HepG2 (cell line): Measurements from ENCODE around the gene OTOGL. TPM values are rescaled to one million over a fixed set of nuclear protein-coding genes. Genes with fewer than 3 reads are reported as not detected.

ENCODE experiments used
- ATAC-seq: fragments of 200-7000 bp; cut with Tn5 transposase; 3 replicates; pipeline ENCODE4 v1.9.1; 2020; ENCODE audit warnings: mild to moderate bottlenecking, moderate library complexity
- BruUV-seq: library from RNA; stranded (reverse); fragments of 400-500 nt; replicated peaks from 2 replicates; lab custom pipeline; 2021; lab: Mats Ljungman, UMichigan
- CTCF ChIA-PET: fragments of 300-600 bp; formaldehyde crosslinking; extraction: SDS; loops from one replicate; lab custom pipeline; 2021; ENCODE audit warnings: low total read pairs, inconsistent platforms, low intra/inter-chr PET ratio; lab: Yijun Ruan, JAX
- POLR2A ChIA-PET: fragments of 350-600 bp; sonication (Branson Sonifier 250); formaldehyde crosslinking; loops from one replicate; lab custom pipeline; 2020; ENCODE audit warnings: antibody characterized with exemption, inconsistent platforms; lab: Yijun Ruan, JAX
- DNase-seq: peaks from one replicate; pipeline ENCODE4 v3.0.0-alpha.2; 2015; ENCODE audit warnings: low spot score
- FAIRE-seq: peaks from 3 replicates; lab custom pipeline; 2011; peaks lifted over from hg19 to GRCh38; lab: Jason Lieb, UNC
- H2AFZ ChIP-seq: one replicate; pipeline ENCODE4 v1.6.1; 2011; ENCODE audit warnings: low read length, inconsistent platforms
- H3K27ac ChIP-seq: fragments of 300-600 bp; 3 replicates; pipeline ENCODE4 v1.8.0; 2011; ENCODE audit warnings: mixed run types, mild to moderate bottlenecking, mixed read lengths, low read length, inconsistent platforms; ENCODE audit not compliant: insufficient read depth; ENCODE audit errors: extremely low read length
- H3K27me3 ChIP-seq, 2 experiments: fragments of 200-600 bp in 1 of 2; 2 replicates in 1 of 2; 3 replicates in 1 of 2; pipeline versions ENCODE4 v1.6.0 to v1.8.0; 2011; ENCODE audit warnings: low read length in 2 of 2, mild to moderate bottlenecking in 2 of 2, moderate library complexity in 2 of 2, inconsistent platforms in 1 of 2; ENCODE audit not compliant: insufficient read depth in 2 of 2, control insufficient read depth in 1 of 2
- H3K36me3 ChIP-seq, 2 experiments: fragments of 200-600 bp in 1 of 2; replicated peaks in 1 of 2; 2 replicates in 1 of 2; 3 replicates in 1 of 2; pipeline versions ENCODE4 v1.5.1 to v1.8.0; 2011; ENCODE audit warnings: low read length in 2 of 2, inconsistent platforms in 1 of 2; ENCODE audit not compliant: insufficient read depth in 2 of 2, control insufficient read depth in 1 of 2
- H3K4me1 ChIP-seq: 2 replicates; pipeline ENCODE4 v1.5.1; 2012; ENCODE audit warnings: low read length, inconsistent platforms; ENCODE audit not compliant: insufficient read depth
- H3K4me2 ChIP-seq: 2 replicates; pipeline ENCODE4 v1.6.0; 2011; ENCODE audit warnings: low read depth, low read length, inconsistent platforms
- H3K4me3 ChIP-seq, 3 experiments: fragments of 200-600 bp in 1 of 3; sonication (generic), shearing (Covaris generic) in 1 of 3; replicated peaks in 1 of 3; 2 replicates each; pipeline ENCODE4 v1.5.1; 2011 to 2016; ENCODE audit warnings: low read length in 3 of 3, inconsistent platforms in 2 of 3, low read depth in 2 of 3, mild to moderate bottlenecking in 2 of 3, control low read depth in 1 of 3, mixed read lengths in 1 of 3; ENCODE audit not compliant: insufficient read depth in 1 of 3
- H3K79me2 ChIP-seq: one replicate; pipeline ENCODE4 v1.6.1; 2011; ENCODE audit warnings: low read length, inconsistent platforms; ENCODE audit not compliant: insufficient read depth
- H3K9ac ChIP-seq: 2 replicates; pipeline ENCODE4 v1.6.0; 2011; ENCODE audit warnings: mild to moderate bottlenecking, low read depth, low read length, inconsistent platforms; ENCODE audit not compliant: insufficient read depth
- H3K9me3 ChIP-seq: 2 replicates; pipeline ENCODE4 v1.5.1; 2012; ENCODE audit warnings: mild to moderate bottlenecking, low read length
- H4K20me1 ChIP-seq: 2 replicates; pipeline ENCODE4 v1.6.0; 2011; ENCODE audit warnings: inconsistent platforms, mild to moderate bottlenecking, low read length, moderate library complexity; ENCODE audit not compliant: insufficient read depth
- NFATC3 ChIP-seq: sonication (generic); formaldehyde crosslinking; IDR thresholded peaks from 2 replicates; pipeline ENCODE4 v1.5.1; 2020; ENCODE audit warnings: mild to moderate bottlenecking, missing genetic modification reagents
- SIN3A ChIP-seq: IDR thresholded peaks from 2 replicates; pipeline ENCODE4 v1.6.1; 2011; ENCODE audit warnings: low read depth, mild to moderate bottlenecking, control low read depth, low read length, borderline replicate concordance
- ZNF546 ChIP-seq: sonication (generic); formaldehyde crosslinking; conservative IDR thresholded peaks from 2 replicates; pipeline ENCODE4 v1.8.1; 2023; ENCODE audit warnings: mild to moderate bottlenecking, missing genetic modification reagents
- ZNF616 ChIP-seq: sonication (generic); formaldehyde crosslinking; IDR thresholded peaks from 2 replicates; pipeline ENCODE4 v1.5.0; 2020; ENCODE audit warnings: low read depth, mild to moderate bottlenecking, missing genetic modification reagents
- WGBS: methylation state at CpG from one replicate; pipeline ENCODE4 v1.1.6; 2017; ENCODE audit warnings: low lambda C conversion rate; 5-methylcytosine and 5-hydroxymethylcytosine counted together
- in situ Hi-C: cut with HindIII; loops from 2 replicates; pipeline ENCODE4 v1.10.0; 2017; ENCODE audit warnings: low pct_unique_long_range_greater_than_20kb; ENCODE audit not compliant: extremely low pct_ligation_motif_present
- intact Hi-C: fragments of 100-400 bp; cut with micrococcal nuclease; formaldehyde crosslinking; loops from one replicate; pipeline ENCODE4 v1.10.0; 2022; ENCODE audit not compliant: unreplicated experiment
- polyA plus RNA-seq, 8 experiments: library from polyadenylated mRNA; depleted of rRNA in 3 of 8; stranded (reverse) in 7 of 8; unstranded in 1 of 8; fragments of >200 nt; fragmentation: Illumina TruSeq in 4 of 8; extraction: Trizol in 4 of 8; gene quantifications; 2 replicates each; pipeline versions ENCODE4 v1.2.1 to v1.2.3, GENCODE V29; 2011 to 2016; ENCODE audit warnings: low read depth in 4 of 8, missing spikeins in 1 of 8, mixed read lengths in 1 of 8; ENCODE audit not compliant: insufficient read depth in 1 of 8
- total RNA-seq, 5 experiments: library from RNA; depleted of rRNA; stranded (reverse); fragments of >200 nt; fragmentation: Illumina TruSeq; extraction: Trizol; gene quantifications; 2 replicates each; pipeline ENCODE4 v1.2.3, GENCODE V29; 2016; ENCODE audit warnings: low read depth in 1 of 5
- TF ChIP-seq, protein P1 (sequence below): IDR thresholded peaks from 2 replicates; pipeline ENCODE4 v1.6.1; 2016; ENCODE audit warnings: control low read depth
- TF ChIP-seq, protein P2 (sequence below): sonication (generic); formaldehyde crosslinking; IDR thresholded peaks from 2 replicates; pipeline ENCODE4 v1.5.1; 2020; ENCODE audit warnings: missing genetic modification reagents, mild to moderate bottlenecking, borderline replicate concordance

The OTOGL gene
- total and polyA plus RNA-seq, 2 of the 13 experiments (the other 11 are each of a cell fraction or from before 2014, with no cell fraction given), result not detected

DNA sequence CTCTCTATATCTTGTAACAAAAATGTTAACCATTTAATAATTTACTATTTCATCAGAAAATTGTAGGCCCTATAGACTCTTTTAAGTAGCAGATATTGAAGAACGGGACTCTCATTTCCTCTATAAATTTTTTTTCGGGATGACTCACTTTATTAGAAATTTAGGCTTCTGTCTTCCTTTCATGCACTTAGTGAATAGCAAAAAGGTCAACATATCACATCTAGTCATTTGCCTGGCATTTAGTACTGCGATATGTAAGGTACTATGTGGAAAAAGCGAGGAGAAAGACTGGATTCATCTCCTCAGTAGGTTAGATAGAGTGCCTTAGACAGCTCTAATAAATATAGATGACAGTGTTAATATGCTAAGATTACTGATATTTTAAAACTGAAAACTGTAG, 178.4 kb downstream of the OTOGL start (continued):
- no peak for TF ChIP-seq ZNF546 (CRISPR knock-in tag)

DNA sequence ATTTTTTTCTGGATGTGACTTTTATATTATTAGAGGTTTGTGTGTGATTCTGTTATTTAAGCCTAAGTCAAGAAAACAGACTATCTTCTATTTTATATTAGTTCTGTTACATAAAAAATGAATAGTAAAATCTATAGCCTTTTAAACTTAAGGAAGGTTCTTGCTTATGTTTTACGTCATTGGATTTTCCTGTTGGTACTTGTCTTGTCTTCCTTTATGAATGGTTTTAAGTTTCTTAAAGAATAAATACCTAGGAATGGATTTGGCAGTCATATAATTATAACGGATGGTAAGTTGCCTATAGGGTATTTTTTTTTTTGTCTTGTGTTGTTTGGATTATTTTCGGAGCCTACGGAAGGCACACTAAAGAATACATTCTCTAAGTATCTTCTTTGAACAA, 182.9 kb downstream of the OTOGL start:
- no peaks in the 10 kb centered on the region for H4K20me1 ChIP-seq
- intact Hi-C loops, result no loop called here
- FAIRE-seq (no peak), DNase-seq (no peak), ATAC-seq (no peak)
- no peaks in the 10 kb centered on the region for H3K27me3 ChIP-seq
- no peak overlapping the region for H3K9ac ChIP-seq
- H3K9me3 ChIP-seq, result no peaks in the 10 kb centered on the region
- POLR2A ChIA-PET, result no interaction called here
- CTCF ChIA-PET, result no interaction called here
- H3K4me1 ChIP-seq, result no peaks in the 10 kb centered on the region
- no TSS peak for BruUV-seq
- 22% methylated on average over 4 of the region's 4 CpGs for WGBS
- H3K27ac ChIP-seq, result no peak overlapping the region
- TF ChIP-seq, protein P1, sequence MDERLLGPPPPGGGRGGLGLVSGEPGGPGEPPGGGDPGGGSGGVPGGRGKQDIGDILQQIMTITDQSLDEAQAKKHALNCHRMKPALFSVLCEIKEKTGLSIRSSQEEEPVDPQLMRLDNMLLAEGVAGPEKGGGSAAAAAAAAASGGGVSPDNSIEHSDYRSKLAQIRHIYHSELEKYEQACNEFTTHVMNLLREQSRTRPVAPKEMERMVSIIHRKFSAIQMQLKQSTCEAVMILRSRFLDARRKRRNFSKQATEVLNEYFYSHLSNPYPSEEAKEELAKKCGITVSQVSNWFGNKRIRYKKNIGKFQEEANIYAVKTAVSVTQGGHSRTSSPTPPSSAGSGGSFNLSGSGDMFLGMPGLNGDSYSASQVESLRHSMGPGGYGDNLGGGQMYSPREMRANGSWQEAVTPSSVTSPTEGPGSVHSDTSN (CRISPR knock-in tag), result no peak
- TF ChIP-seq, protein P2, sequence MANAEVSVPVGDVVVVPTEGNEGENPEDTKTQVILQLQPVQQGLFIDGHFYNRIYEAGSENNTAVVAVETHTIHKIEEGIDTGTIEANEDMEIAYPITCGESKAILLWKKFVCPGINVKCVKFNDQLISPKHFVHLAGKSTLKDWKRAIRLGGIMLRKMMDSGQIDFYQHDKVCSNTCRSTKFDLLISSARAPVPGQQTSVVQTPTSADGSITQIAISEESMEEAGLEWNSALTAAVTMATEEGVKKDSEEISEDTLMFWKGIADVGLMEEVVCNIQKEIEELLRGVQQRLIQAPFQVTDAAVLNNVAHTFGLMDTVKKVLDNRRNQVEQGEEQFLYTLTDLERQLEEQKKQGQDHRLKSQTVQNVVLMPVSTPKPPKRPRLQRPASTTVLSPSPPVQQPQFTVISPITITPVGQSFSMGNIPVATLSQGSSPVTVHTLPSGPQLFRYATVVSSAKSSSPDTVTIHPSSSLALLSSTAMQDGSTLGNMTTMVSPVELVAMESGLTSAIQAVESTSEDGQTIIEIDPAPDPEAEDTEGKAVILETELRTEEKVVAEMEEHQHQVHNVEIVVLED, result no peak
- no peak for TF ChIP-seq NFATC3 (CRISPR knock-in tag)
- TF ChIP-seq ZNF616 (CRISPR knock-in tag), result no peak
- no peak for TF ChIP-seq SIN3A
- no peaks in the 10 kb centered on the region for H3K36me3 ChIP-seq
- H2AFZ ChIP-seq, result no peak overlapping the region
- no peak overlapping the region for H3K4me3 ChIP-seq
- in situ Hi-C loops, result no loop called here
- H3K79me2 ChIP-seq, result no peaks in the 10 kb centered on the region
- no peak overlapping the region for H3K4me2 ChIP-seq
